K562 (cell line): ENCODE measurements around the gene FXR1. TPM values are rescaled to one million over a fixed set of nuclear protein-coding genes. Genes with fewer than 3 reads are reported as not detected.

Experiments used
- ATAC-seq: fragments of 200-7000 bp; cut with Tn5 transposase; 3 replicates; pipeline ENCODE4 v1.9.1; 2020; ENCODE audit warnings: moderate library complexity
- BruUV-seq: library from RNA; stranded (reverse); fragments of 400-500 nt; replicated peaks from 2 replicates; lab custom pipeline; 2021; lab: Mats Ljungman, UMichigan
- CTCF ChIA-PET: fragments of 300-600 bp; formaldehyde crosslinking; extraction: SDS; loops from one replicate; lab custom pipeline; 2021; ENCODE audit warnings: low intra/inter-chr PET ratio; lab: Yijun Ruan, JAX
- POLR2A ChIA-PET: fragments of 300-600, 350-650 bp; sonication (Branson Sonifier 250); formaldehyde crosslinking; extraction: SDS; loops from one replicate; lab custom pipeline; 2021; ENCODE audit warnings: antibody characterized with exemption, inconsistent platforms; lab: Yijun Ruan, JAX
- DNase-seq, 4 experiments: peaks; one replicate each; pipeline versions ENCODE4 v3.0.0 to v3.0.0-alpha.2; 2011 to 2018; ENCODE audit warnings: low spot score in 3 of 4, mixed read lengths in 3 of 4; ENCODE audit errors: extremely low read depth in 1 of 4
- FAIRE-seq: peaks from 2 replicates; lab custom pipeline; 2011; peaks lifted over from hg19 to GRCh38; lab: Jason Lieb, UNC
- H2AFZ ChIP-seq: 2 replicates; pipeline ENCODE4 v1.6.0; 2011; ENCODE audit warnings: low read depth, low read length, control low read depth, inconsistent platforms
- H3K27ac ChIP-seq: fragments of 200-600 bp; 3 replicates; pipeline ENCODE4 v1.8.0; 2011; ENCODE audit warnings: low read depth, mild to moderate bottlenecking, control low read depth, inconsistent platforms, low read length, moderate library complexity, mixed read lengths; ENCODE audit errors: extremely low read depth
- H3K27me3 ChIP-seq, 2 experiments: fragments of 300-600 bp in 1 of 2; 2 replicates in 1 of 2; 3 replicates in 1 of 2; pipeline versions ENCODE4 v1.6.0 to v1.8.0; 2011; ENCODE audit warnings: inconsistent platforms in 2 of 2, low read length in 2 of 2, mild to moderate bottlenecking in 1 of 2, mixed read lengths in 1 of 2, moderate library complexity in 1 of 2; ENCODE audit not compliant: control insufficient read depth in 2 of 2, insufficient read depth in 2 of 2
- H3K36me3 ChIP-seq: fragments of 300-600 bp; 3 replicates; pipeline ENCODE4 v1.8.0; 2011; ENCODE audit warnings: mild to moderate bottlenecking, low read length, inconsistent platforms; ENCODE audit not compliant: control insufficient read depth, insufficient read depth
- H3K4me1 ChIP-seq, 2 experiments: fragments of 200-600 bp in 1 of 2; replicated peaks in 1 of 2; 2 replicates in 1 of 2; 3 replicates in 1 of 2; pipeline versions ENCODE4 v1.5.1 to v1.8.0; 2011; ENCODE audit warnings: inconsistent platforms in 2 of 2, low read length in 2 of 2, mild to moderate bottlenecking in 1 of 2, mixed read lengths in 1 of 2, moderate library complexity in 1 of 2; ENCODE audit not compliant: control insufficient read depth in 2 of 2, insufficient read depth in 2 of 2
- H3K4me2 ChIP-seq: 2 replicates; pipeline ENCODE4 v1.6.1; 2011; ENCODE audit warnings: low read length, control low read depth, inconsistent platforms, mixed read lengths; ENCODE audit not compliant: insufficient read depth
- H3K4me3 ChIP-seq: fragments of 200-600 bp; sonication (generic), shearing (Covaris generic); 2 replicates; pipeline ENCODE4 v1.5.1; 2016; ENCODE audit warnings: control low read depth, inconsistent platforms
- H3K79me2 ChIP-seq: fragments of 200-600 bp; 3 replicates; pipeline ENCODE4 v1.8.0; 2011; ENCODE audit warnings: low read length, inconsistent platforms; ENCODE audit not compliant: control insufficient read depth, insufficient read depth
- H3K9ac ChIP-seq, 2 experiments: 2 replicates each; pipeline versions ENCODE4 v1.6.0 to v1.6.1; 2011; ENCODE audit warnings: low read depth in 2 of 2, low read length in 2 of 2, control low read depth in 1 of 2, inconsistent platforms in 1 of 2, mild to moderate bottlenecking in 1 of 2, mixed read lengths in 1 of 2; ENCODE audit not compliant: insufficient read depth in 1 of 2
- H3K9me1 ChIP-seq: one replicate; pipeline ENCODE4 v1.6.0; 2011; ENCODE audit warnings: inconsistent platforms, mild to moderate bottlenecking, low read length, moderate library complexity; ENCODE audit not compliant: control insufficient read depth, insufficient read depth
- H3K9me3 ChIP-seq: replicated peaks from 2 replicates; pipeline ENCODE4 v1.5.1; 2011; ENCODE audit warnings: low read depth, low read length, inconsistent platforms; ENCODE audit not compliant: control insufficient read depth, insufficient read depth
- H4K20me1 ChIP-seq: replicated peaks from 2 replicates; pipeline ENCODE4 v1.6.1; 2011; ENCODE audit warnings: low read length, inconsistent platforms, mixed read lengths; ENCODE audit not compliant: control insufficient read depth, insufficient read depth
- ATF3 ChIP-seq, 2 experiments: fragments of 450-650 bp in 1 of 2; sonication (generic) in 1 of 2; formaldehyde crosslinking in 1 of 2; IDR thresholded peaks in 1 of 2; conservative IDR thresholded peaks in 1 of 2; 2 replicates each; pipeline versions ENCODE4 v1.6.1 to v1.8.1; 2016 to 2023; ENCODE audit warnings: mild to moderate bottlenecking in 2 of 2, moderate library complexity in 2 of 2, inconsistent platforms in 1 of 2, missing genetic modification reagents in 1 of 2
- ATF7 ChIP-seq: fragments of 450-650 bp; IDR thresholded peaks from 2 replicates; pipeline ENCODE4 v1.7.1; 2014; ENCODE audit warnings: mild to moderate bottlenecking, moderate library complexity
- CHD2 ChIP-seq: IDR thresholded peaks from 2 replicates; pipeline ENCODE4 v1.6.1; 2011; ENCODE audit warnings: low read depth, low read length
- LEF1 ChIP-seq: fragments of 450-650 bp; IDR thresholded peaks from 2 replicates; pipeline ENCODE4 v1.6.1; 2016; ENCODE audit warnings: mild to moderate bottlenecking
- MEIS2 ChIP-seq: fragments of 450-650 bp; IDR thresholded peaks from 2 replicates; pipeline ENCODE4 v1.6.1; 2014; ENCODE audit warnings: mild to moderate bottlenecking; ENCODE audit not compliant: partially characterized antibody
- PRDM10 ChIP-seq: fragments of 450-650 bp; IDR thresholded peaks from 2 replicates; pipeline ENCODE4 v1.6.1; 2018; ENCODE audit not compliant: partially characterized antibody
- PYGO2 ChIP-seq: fragments of 450-650 bp; IDR thresholded peaks from 2 replicates; pipeline ENCODE4 v1.6.1; 2016; ENCODE audit warnings: mild to moderate bottlenecking, missing genetic modification characterization, moderate library complexity, missing compliant biosample characterization
- SMARCA4 ChIP-seq: fragments of 450-650 bp; IDR thresholded peaks from 2 replicates; pipeline ENCODE4 v1.6.1; 2016
- WGBS: fragments of 100-300 bp; shearing (Covaris generic); methylation state at CpG from one replicate; pipeline ENCODE4 v1.1.6; 2016; ENCODE audit warnings: low coverage, mixed read lengths; ENCODE audit not compliant: insufficient coverage; ENCODE audit errors: missing lambda C conversion rate; 5-methylcytosine and 5-hydroxymethylcytosine counted together
- in situ Hi-C: fragments of 300-500 bp; cut with MboI; formaldehyde crosslinking; loops from 4 replicates; pipeline ENCODE4 v1.15.0; 2018; ENCODE audit warnings: inconsistent platforms, mixed read lengths
- intact Hi-C: fragments of 100-400 bp; cut with micrococcal nuclease; formaldehyde crosslinking; loops from 2 replicates; pipeline ENCODE4 v1.14.2; 2022
- polyA plus RNA-seq, 8 experiments: library from polyadenylated mRNA; depleted of rRNA in 4 of 8; stranded (reverse) in 5 of 8; unstranded in 3 of 8; fragments of >200 nt; fragmentation: Nextera tagmentation in 2 of 8; fragmentation: Illumina TruSeq in 1 of 8; extraction: Ambion mirVana in 2 of 8; extraction: Trizol in 1 of 8; gene quantifications; 2 replicates each; pipeline versions ENCODE4 v1.2.1 to v1.2.3, GENCODE V29; 2011 to 2014; ENCODE audit warnings: inconsistent platforms in 1 of 8, missing spikeins in 1 of 8
- total RNA-seq, 7 experiments: library from RNA; depleted of rRNA in 6 of 7; stranded (reverse); fragments of >200 nt in 6 of 7; fragmentation: Illumina TruSeq in 2 of 7; extraction: Trizol in 2 of 7; gene quantifications; 2 replicates each; pipeline versions ENCODE4 v1.2.1 to v1.2.3, GENCODE V29; 2011 to 2021; ENCODE audit warnings: low replicate concordance in 1 of 7

The FXR1 gene
- total and polyA plus RNA-seq, 9 of the 15 experiments (the other 6 are each of a cell fraction or from before 2014, with no cell fraction given): 59.4 to 177 (median 136) TPM

GRCh38 chr3:180990505-180990904 lies 78.0 kb downstream of the FXR1 start (continued):
- TF ChIP-seq ATF7 (peak; percentile 22; the same call in 1 of the 2 replicates), SMARCA4 (0 out of 2 replicates have a peak, but pooled peaks have one; percentile 9), MEIS2 (peak; percentile 95), CHD2 (no peak), ATF3 (IDR thresholded peaks at IDR 0.05) (peak; percentile 15; the same call in 1 of the 2 replicates), ATF3 (CRISPR knock-in tag; conservative IDR thresholded peaks at IDR 0.05) (no peak), LEF1 (peak; percentile 32; the same call in 1 of the 2 replicates)

- no TSS peak for BruUV-seq
- Histone ChIP-seq H4K20me1 (no peaks in the 10 kb centered on the region), H3K9ac (no peak overlapping the region), H3K79me2 (no peaks in the 10 kb centered on the region), H2AFZ (no peak overlapping the region), H3K4me1 (no peaks in the 10 kb centered on the region), H3K36me3 (no peaks in the 10 kb centered on the region), H3K27me3 (no peaks in the 10 kb centered on the region; a peak in 1 of 5 replicates), H3K9me1 (no peaks in the 10 kb centered on the region), H3K27ac (no peak overlapping the region), H3K4me2 (no peak overlapping the region), H3K4me3 (no peak overlapping the region), H3K9me3 (no peaks in the 10 kb centered on the region)
- DNase-seq (no peak), FAIRE-seq (no peak), ATAC-seq (no peak)
- intact Hi-C loops (no loop called here), in situ Hi-C loops (loop anchor here (25.0 kb wide), 1 partner anchor 384 kb away; the partner anchor contains the start of gene TTC14)
- CTCF ChIA-PET: no interaction called here
- POLR2A ChIA-PET: no interaction called here
- 5% methylated on average over 2 of the region's 2 CpGs for WGBS
- TF ChIP-seq PRDM10 (peak; percentile 65), PYGO2 (tag) (no peak)
Observed at GRCh38 chr3:180996415-180996932, 84.0 kb downstream of the FXR1 start.
